ENCODE measurements around the gene KIR2DL4.
"Not testable (repeated sequence)": the region's sequence is repeated elsewhere in the genome, so short reads cannot be mapped to it uniquely, and the experiment has no call there.

KIR2DL4 gene

DNA sequence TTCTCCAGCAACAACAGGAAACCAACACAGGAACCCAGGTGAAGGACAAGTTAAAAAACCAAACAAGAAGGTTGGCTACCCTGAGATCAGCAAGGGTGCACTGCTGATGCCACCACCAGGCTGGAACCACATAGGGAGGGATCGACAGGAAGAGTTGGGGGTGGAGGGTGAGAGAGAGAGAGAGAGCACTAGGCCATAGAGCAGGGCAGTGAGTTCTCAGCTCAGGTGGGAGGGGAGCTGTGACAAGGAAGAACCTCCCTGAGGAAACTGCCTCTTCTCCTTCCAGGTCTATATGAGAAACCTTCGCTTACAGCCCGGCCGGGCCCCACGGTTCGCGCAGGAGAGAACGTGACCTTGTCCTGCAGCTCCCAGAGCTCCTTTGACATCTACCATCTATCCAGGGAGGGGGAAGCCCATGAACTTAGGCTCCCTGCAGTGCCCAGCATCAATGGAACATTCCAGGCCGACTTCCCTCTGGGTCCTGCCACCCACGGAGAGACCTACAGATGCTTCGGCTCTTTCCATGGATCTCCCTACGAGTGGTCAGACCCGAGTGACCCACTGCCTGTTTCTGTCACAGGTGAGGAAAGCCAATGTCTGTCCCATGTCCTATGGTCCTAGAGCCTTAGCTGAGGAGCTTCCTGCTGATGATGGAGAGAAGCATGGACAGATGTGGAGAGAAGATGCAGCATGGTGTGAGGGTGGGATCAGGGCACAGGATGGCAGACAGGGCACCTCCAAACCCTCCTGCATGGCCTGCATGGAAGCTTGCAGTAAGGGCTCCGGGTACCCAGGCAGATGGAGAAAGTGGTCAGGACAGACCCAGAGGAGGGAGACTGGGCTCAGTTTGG, 2.5 kb downstream of the KIR2DL4 start:
- DNase-seq = no peak

DNA sequence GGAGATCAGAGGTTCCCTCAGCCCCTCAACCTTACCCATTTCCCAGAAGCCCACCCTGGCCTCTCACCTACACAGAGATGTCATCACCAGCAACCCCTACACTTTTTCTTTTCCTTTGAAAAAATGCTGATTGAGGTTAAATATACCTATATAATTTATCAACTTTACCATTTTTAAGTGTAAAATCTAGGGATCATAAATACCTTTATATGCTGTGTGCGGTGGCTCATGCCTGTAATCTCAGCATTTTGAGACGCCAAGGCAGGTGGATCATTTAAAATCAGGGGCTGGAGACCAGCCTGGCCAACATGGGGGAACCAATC, 3.1 kb downstream of the KIR2DL4 start:
- no peak for DNase-seq

DNA sequence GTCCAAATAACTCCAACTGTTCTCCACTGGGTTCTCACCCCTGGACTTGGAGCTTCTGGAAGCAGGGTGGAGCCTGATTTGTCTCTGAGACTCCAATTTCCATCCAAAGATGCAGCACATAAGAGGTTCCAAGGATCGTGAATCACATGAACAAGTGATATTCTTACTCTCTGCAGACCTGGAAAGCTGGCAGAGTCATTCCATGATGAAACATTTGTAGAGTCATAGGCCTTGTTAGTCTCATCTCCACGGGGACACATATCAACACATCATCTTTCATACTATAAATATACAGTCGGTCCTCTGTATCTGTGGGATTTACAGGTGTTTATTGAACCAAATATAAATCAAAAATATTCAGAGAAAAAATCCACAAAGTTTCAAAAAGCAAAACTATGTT, 11.2 kb downstream of the KIR2DL4 start:
- DNase-seq = not testable (repeated sequence)

DNA sequence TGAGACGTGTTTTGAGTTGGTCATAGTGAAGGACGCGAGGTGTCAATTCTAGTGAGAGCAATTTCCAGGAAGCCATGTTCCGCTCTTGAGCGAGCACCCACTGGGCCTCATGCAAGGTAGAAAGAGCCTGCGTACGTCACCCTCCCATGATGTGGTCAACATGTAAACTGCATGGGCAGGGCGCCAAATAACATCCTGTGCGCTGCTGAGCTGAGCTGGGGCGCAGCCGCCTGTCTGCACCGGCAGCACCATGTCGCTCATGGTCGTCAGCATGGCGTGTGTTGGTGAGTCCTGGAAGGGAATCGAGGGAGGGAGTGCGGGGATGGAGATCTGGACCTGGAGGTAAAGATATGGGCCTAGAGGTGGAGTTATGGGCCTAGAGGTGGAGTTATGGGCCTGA, 12.8 kb downstream of the KIR2DL4 start, which contains the start of gene KIR3DL1:
KIR3DL1 (plus strand) TSS at position 218 of the 400 bp plus-strand sequence.
- DNase-seq = not testable (repeated sequence)

DNA sequence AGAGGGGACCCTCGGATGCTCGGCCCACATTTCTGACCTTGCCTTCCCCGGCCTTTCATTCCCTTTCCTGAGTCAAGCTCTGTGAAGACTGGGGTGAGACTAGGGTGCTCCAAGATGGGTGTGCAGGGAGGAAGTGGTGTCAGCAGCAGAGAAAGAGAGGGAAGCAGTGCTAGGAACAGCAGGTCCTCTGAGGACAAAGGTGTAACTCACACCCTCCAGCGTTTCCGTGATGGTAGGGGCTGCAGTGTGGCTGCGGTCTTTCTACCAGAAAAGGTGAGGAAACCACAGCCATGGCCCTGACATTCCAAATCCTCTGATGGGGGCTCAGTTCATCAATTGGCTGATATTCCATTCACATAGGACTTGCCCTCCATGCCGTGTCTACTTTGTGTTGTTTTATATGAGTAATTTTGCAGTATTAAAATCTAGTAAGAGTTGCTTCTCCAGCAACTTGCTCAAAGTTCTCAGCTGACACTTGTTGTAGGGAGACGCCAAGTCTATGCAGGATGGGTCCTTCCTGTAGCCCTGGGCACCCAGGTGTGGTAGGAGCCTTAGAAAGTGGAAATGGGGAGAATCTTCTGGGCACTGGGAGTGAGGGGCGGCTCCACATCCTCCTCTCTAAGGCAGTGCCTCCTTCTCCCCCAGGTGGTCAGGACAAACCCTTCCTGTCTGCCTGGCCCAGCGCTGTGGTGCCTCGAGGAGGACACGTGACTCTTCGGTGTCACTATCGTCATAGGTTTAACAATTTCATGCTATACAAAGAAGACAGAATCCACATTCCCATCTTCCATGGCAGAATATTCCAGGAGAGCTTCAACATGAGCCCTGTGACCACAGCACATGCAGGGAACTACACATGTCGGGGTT, 14.5 kb downstream of the KIR2DL4 start:
- no peak for DNase-seq

DNA sequence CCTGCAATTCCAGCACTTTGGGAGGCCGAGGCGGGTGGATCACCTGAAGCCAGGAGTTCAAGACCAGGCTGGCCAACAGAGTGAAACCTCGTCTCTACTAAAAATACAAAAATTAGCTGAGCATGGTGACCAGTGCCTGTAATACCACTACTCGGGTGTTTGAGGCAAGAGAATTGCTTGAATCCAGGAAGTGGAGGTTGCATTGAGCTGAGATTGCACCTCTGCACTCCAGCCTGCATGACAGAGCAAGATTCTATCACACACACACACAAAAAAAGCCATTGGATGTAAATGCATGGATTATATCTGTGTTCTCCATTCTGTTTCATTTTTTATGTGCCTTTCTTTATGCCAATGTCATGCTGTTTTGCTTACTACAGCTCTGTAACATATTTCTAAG, 21.0 kb downstream of the KIR2DL4 start:
- DNase-seq = not testable (repeated sequence)

DNA sequence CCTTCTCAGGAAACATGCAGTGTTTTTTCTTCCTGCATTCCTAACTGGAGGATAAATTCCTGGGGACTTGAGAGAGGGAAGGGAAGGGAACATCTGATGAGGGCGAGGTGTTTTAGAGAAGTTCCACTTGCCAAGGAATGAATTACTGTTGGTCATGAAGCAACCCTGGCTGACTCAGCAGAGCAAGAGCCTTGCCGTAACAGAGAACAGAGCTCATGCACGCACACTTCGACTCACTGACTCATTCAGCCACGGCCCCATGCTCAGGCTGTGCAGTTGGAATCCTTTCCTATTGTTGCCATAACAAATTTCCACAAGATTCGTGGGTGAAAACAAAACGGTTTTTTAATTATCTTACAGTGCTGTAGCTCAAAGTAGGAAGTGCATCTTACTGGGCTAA, 21.9 kb downstream of the KIR2DL4 start:
- not testable (repeated sequence) for DNase-seq

DNA sequence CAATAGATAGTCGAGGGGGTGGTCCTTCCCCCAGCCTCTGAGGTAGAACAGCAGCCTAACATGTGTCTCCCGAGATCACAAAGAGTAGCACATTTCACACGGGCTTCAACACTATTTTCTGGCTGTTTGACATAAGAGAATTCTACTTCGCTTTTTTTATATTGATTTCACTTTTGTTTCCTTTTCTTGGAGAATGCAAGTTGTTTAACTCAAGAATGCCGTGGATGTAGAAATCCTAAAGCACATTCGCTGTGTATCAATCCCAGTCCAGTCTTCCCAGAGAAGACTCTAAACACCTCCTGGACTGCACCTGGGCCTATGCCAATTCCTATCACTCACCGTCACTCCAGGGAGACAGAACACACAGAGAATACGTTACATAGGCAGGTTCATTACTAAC, 24.7 kb downstream of the KIR2DL4 start:
- DNase-seq = not testable (repeated sequence)

DNA sequence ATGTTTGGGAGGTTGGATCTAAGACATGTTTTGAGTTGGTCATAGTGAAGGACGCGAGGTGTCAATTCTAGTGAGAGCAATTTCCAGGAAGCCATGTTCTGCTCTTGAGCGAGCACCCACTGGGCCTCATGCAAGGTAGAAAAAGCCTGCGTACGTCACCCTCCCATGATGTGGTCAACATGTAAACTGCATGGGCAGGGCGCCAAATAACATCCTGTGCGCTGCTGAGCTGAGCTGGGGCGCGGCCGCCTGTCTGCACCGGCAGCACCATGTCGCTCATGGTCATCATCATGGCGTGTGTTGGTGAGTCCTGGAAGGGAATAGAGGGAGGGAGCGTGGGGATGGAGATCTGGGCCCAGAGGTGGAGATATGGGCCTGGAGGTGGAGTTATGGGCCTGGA, 29.1 kb downstream of the KIR2DL4 start, which contains the start of gene KIR2DS4:
KIR2DS4 (plus strand) TSS at position 181 of the 400 bp plus-strand sequence.
- DNase-seq = not testable (repeated sequence)

DNA sequence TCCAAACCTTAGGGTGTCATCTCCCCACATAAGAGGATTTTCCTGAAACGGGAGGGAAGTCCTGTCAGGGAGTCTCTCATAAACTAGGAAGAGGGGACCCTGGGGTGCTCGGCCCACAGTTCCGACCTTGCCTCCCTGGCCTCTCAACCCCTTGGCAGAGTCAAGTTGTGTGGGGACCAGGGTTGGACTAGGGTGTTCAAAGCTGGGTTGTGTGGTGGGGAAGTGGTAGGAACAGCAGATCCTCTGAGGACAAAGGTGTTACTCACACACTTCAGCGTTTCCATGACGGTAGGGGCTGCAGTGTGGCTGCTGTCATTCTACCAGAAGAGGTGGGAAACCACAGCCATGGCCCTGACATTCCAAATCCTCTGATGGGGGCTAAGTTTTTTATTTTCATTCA, 31.7 kb downstream of the KIR2DL4 start:
- not testable (repeated sequence) for DNase-seq

DNA sequence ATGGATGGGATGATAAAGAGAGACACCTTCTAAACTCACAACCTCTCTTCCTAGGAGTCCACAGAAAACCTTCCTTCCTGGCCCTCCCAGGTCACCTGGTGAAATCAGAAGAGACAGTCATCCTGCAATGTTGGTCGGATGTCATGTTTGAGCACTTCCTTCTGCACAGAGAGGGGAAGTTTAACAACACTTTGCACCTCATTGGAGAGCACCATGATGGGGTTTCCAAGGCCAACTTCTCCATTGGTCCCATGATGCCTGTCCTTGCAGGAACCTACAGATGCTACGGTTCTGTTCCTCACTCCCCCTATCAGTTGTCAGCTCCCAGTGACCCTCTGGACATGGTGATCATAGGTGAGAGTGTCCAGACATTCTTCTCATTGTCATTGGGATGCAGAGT, 34.1 kb downstream of the KIR2DL4 start:
- DNase-seq = not testable (repeated sequence)

DNA sequence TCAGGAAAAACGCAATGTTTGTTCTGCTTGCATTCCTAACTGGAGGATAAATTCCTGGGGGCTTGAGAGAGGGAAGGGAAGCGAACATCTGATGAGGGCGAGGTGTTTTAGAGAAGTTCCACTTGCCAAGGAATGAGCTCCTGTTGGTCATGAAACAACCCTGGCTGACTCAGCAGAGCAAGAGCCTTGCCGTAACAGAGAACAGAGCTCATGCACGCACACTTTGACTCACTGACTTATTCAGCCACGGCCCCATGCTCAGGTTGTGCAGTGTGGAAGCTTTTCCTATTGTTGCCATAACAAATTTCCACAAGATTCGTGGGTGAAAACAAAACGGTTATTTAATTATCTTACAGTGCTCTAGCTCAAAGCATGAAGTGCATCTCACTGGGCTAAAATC, 39.8 kb downstream of the KIR2DL4 start:
- not testable (repeated sequence) for DNase-seq

DNA sequence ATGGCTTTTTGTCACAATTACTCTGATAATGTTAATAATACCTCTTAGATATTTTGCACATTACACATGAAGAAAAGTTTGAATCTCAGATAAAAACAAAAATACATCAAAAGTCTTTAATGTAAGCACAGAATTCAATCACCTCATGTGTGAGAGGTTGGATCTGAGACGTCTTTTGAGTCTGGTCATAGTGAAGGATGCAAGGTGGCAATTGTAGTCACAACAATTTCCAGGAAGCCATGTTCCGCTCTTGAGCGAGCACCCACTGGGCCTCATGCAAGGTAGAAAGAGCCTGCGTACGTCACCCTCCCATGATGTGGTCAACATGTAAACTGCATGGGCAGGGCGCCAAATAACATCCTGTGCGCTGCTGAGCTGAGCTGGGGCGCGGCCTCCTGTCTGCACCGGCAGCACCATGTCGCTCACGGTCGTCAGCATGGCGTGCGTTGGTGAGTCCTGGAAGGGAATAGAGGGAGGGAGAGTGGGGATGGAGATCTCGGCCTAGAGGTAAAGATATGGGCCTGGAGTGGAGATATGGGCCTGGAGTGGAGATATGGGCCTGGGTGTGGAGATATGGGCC, 46.7 kb downstream of the KIR2DL4 start, which contains the start of gene KIR3DL2:
KIR3DL2 (plus strand) TSS at position 383 of the 580 bp plus-strand sequence; CDS start at position 416, 33 bp downstream.
- not testable (repeated sequence) for DNase-seq

DNA sequence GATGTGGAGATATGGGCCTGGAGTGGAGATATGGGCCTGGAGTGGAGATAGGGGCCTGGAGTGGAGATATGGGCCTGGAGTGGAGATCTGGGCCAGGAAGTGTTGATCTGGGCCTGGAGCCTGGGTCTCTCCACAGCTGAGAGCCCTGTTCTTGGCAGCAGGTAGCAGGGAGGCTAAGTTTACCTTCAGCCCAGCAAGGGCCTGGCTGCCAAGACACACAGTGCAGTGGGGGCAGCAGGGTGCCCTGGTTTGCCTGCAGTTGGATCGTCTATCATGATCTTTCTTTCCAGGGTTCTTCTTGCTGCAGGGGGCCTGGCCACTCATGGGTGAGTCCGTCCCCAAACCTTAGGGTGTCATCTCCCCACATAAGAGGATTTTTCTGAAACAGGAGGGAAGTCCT, 47.5 kb downstream of the KIR2DL4 start:
- DNase-seq = no peak

DNA sequence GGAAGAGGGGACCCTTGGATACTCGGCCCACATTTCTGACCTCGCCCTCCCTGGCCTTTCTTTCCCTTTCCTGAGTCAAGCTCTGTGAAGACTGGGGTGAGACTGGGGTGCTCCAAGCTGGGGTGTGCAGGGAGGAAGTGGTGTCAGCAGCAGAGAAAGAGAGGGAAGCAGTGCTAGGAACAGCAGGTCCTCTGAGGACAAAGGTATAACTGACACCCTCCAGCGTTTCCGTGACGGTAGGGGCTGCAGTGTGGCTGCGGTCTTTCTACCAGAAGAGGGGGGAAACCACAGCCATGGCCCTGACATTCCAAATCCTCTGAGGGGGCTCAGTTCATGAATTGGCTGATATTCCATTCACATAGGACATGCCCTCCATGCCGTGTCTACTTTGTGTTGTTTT, 47.9 kb downstream of the KIR2DL4 start:
- no peak for DNase-seq

DNA sequence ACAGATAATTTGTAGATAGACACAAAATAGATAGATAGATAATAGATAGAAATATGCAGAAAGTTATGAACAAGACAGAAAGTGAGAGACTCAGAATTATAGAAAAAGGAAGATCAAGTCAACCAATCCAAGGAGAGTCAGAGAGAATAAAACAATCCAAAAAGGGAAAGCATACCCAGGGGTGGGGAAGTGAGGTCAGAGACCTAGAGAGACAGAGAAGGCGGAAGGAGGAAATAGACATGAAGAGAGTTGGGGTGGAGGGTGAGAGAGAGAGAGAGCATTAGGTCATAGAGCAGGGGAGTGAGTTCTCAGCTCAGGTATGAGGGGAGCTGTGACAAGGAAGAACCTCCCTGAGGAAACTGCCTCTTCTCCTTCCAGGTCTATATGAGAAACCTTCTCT, 51.8 kb downstream of the KIR2DL4 start:
- DNase-seq = not testable (repeated sequence)

DNA sequence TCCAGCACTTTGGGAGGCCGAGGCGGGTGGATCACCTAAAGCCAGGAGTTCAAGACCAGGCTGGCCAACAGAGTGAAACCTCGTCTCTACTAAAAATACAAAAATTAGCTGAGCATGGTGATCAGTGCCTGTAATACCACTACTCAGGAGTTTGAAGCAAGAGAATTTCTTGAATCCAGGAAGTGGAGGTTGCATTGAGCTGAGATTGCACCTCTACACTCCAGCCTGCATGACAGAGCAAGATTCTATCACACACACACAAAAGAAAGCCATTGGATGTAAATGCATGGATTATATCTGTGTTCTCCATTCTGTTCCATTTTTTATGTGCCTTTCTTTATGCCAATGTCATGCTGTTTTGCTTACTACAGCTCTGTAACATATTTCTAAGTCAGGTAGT, 55.1 kb downstream of the KIR2DL4 start:
- not testable (repeated sequence) for DNase-seq

DNA sequence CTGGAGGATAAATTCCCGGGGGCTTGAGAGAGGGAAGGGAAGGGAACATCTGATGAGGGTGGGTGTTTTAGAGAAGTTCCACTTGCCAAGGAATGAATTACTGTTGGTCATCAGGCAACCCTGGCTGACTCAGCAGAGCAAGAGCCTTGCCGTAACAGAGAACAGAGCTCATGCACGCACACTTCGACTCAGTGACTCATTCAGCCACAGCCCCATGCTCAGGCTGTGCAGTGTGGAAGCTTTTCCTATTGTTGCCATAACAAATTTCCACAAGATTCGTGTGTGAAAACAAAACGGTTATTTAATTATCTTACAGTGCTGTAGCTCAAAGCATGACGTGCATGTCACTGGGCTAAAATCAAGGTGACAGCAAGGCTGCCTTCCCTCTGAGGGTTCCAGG, 56.0 kb downstream of the KIR2DL4 start:
- not testable (repeated sequence) for DNase-seq

DNA sequence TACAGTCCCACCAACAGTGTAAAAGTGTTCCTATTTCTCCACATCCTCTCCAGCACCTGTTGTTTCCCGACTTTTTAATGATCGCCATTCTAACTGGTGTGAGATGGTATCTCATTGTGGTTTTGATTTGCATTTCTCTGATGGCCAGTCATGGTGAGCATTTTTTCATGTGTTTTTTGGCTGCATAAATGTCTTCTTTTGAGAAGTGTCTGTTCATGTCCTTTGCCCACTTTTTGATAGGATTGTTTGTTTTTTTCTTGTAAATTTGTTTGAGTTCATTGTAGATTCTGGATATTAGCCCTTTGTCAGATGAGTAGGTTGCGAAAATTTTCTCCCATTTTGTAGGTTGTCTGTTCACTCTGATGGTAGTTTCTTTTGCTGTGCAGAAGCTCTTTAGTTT, 60.0 kb downstream of the KIR2DL4 start:
- DNase-seq = not testable (repeated sequence)
